ENCODE measurements around the gene HS3ST6. TPM values are rescaled to one million over a fixed set of nuclear protein-coding genes. Genes with fewer than 3 reads are reported as not detected.

The HS3ST6 gene
- total RNA-seq, 3 donors from 2014 or later = not detected

- TF ChIP-seq POLR2A (IDR thresholded peaks at IDR 0.05) (no peak), CTCF (IDR thresholded peaks at IDR 0.05) (no peak), POLR2AphosphoS5 (IDR thresholded peaks at IDR 0.05) (no peak)
- no peaks in the 10 kb centered on the region for H3K36me3 ChIP-seq
- H3K4me3 ChIP-seq = peak overlapping the region; percentile 55 to 85 (median 58)
- peak overlapping the region; percentile 56 to 82 for H3K27ac ChIP-seq
- H3K27me3 ChIP-seq = no peaks in the 10 kb centered on the region
- intact Hi-C loops (cut with DNase I; ENCODE audit: low total_unique reads) = loop anchor here (5.0 kb wide), 1 partner anchor 62 kb away; no protein-coding TSS in a partner anchor
- no peak for DNase-seq (ENCODE audit: low spot score in 2 of 2)
- H3K4me1 ChIP-seq = no peaks in the 10 kb centered on the region
- no peaks in the 10 kb centered on the region for H3K9me3 ChIP-seq
Measured at GRCh38 chr16:1929105-1929504, 10.9 kb upstream of the HS3ST6 start.

- intact Hi-C loops (cut with DNase I; ENCODE audit: low total_unique reads) = loop anchor here (5.0 kb wide), 1 partner anchor 59 kb away; no protein-coding TSS in a partner anchor
Measured at GRCh38 chr16:1926271-1926670, 8.1 kb upstream of the HS3ST6 start.

DNA sequence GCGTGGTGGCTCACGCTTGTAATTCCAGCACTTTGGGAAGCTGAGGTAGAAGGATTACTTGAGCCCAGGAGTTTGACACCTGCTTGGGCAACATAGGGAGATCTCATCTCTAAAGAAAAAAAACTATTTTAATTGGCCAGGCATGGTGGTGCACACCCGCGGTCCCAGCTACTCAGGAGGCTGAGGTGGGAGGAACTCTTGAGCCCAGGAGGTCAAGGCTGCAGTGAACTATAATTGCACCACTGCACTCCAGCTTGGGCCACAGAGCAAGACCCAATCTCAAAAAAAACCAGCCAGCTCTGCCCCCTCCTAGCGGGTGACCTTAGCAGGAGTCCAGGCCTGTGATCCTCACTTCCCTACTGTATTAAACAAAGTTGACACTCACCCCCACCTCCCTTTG is 5.9 kb upstream of the HS3ST6 start:
- Histone ChIP-seq H3K9me3 (no peaks in the 10 kb centered on the region), H3K36me3 (no peaks in the 10 kb centered on the region), H3K4me3 (no peak overlapping the region), H3K27me3 (peaks cover 0 to 39% of the 10 kb centered on the region in 2 donors), H3K27ac (no peak overlapping the region), H3K4me1 (no peaks in the 10 kb centered on the region)
- intact Hi-C loops (cut with DNase I; ENCODE audit: low total_unique reads) = no loop called here
- DNase-seq (ENCODE audit: low spot score in 2 of 2) = no peak
- TF ChIP-seq POLR2A (IDR thresholded peaks at IDR 0.05) (no peak), CTCF (IDR thresholded peaks at IDR 0.05) (no peak), POLR2AphosphoS5 (IDR thresholded peaks at IDR 0.05) (no peak)

More at GRCh38 chr16:1926271-1926670, 8.1 kb upstream of the HS3ST6 start:
- no peak for DNase-seq (ENCODE audit: low spot score in 2 of 2)
- Histone ChIP-seq H3K9me3 (no peaks in the 10 kb centered on the region), H3K27ac (no peak overlapping the region), H3K36me3 (no peaks in the 10 kb centered on the region), H3K4me1 (no peaks in the 10 kb centered on the region), H3K27me3 (peaks cover 0 to 21% of the 10 kb centered on the region in 2 donors), H3K4me3 (no peak overlapping the region)
- TF ChIP-seq POLR2AphosphoS5 (IDR thresholded peaks at IDR 0.05) = no peak

GRCh38 chr16:1923299-1924034 is 5.3 kb upstream of the HS3ST6 start:
- no peak for DNase-seq (ENCODE audit: low spot score in 2 of 2)
- H3K4me1 ChIP-seq = no peaks in the 10 kb centered on the region
- H3K4me3 ChIP-seq = no peak overlapping the region
- no peak overlapping the region for H3K27ac ChIP-seq
- intact Hi-C loops (cut with DNase I; ENCODE audit: low total_unique reads) = no loop called here
- no peaks in the 10 kb centered on the region for H3K9me3 ChIP-seq
- no peaks in the 10 kb centered on the region for H3K36me3 ChIP-seq
- TF ChIP-seq POLR2A (IDR thresholded peaks at IDR 0.05) (no peak), POLR2AphosphoS5 (IDR thresholded peaks at IDR 0.05) (no peak), CTCF (IDR thresholded peaks at IDR 0.05) (no peak)
- peaks cover 0 to 45% of the 10 kb centered on the region in 2 donors for H3K27me3 ChIP-seq

GRCh38 chr16:1922357-1922756 is 4.1 kb upstream of the HS3ST6 start:
- H3K4me3 ChIP-seq = no peak overlapping the region
- DNase-seq (ENCODE audit: low spot score in 2 of 2) = no peak
- H3K27ac ChIP-seq = no peak overlapping the region
- intact Hi-C loops (cut with DNase I; ENCODE audit: low total_unique reads) = no loop called here
- H3K9me3 ChIP-seq = no peaks in the 10 kb centered on the region
- peaks cover 0 to 53% of the 10 kb centered on the region in 2 donors for H3K27me3 ChIP-seq
- H3K36me3 ChIP-seq = no peaks in the 10 kb centered on the region
- TF ChIP-seq POLR2AphosphoS5 (IDR thresholded peaks at IDR 0.05) = no peak
- TF ChIP-seq CTCF (IDR thresholded peaks at IDR 0.05) = no peak
- no peak for TF ChIP-seq POLR2A (IDR thresholded peaks at IDR 0.05)
- H3K4me1 ChIP-seq = no peaks in the 10 kb centered on the region

Data from breast epithelium (tissue), 4 donors.